IPS-20b (cell line): Measurements from ENCODE around the gene KDM6A.
A peak's percentile ranks its signal among the peaks of the same experiment; 100 is the strongest.
"Not testable (repeated sequence)": the region's sequence is repeated elsewhere in the genome, so short reads cannot be mapped to it uniquely, and the experiment has no call there.

Experiments
- H3K27ac ChIP-seq: one replicate; pipeline ENCODE4 v1.5.1; 2013; ENCODE audit warnings: low read length
- H3K27me3 ChIP-seq: 2 replicates; pipeline ENCODE4 v1.6.1; 2013; ENCODE audit warnings: mild to moderate bottlenecking, low read length, inconsistent platforms; ENCODE audit not compliant: insufficient read depth
- H3K36me3 ChIP-seq: 2 replicates; pipeline ENCODE4 v1.6.1; 2013; ENCODE audit warnings: low read depth, mild to moderate bottlenecking, inconsistent platforms, low read length, moderate library complexity; ENCODE audit not compliant: insufficient read depth
- H3K4me1 ChIP-seq: 2 replicates; pipeline ENCODE4 v1.6.1; 2013; ENCODE audit warnings: mild to moderate bottlenecking, control low read depth, inconsistent platforms, low read length, moderate library complexity; ENCODE audit not compliant: insufficient read depth
- H3K4me3 ChIP-seq: 2 replicates; pipeline ENCODE4 v1.5.1; 2013; ENCODE audit warnings: mild to moderate bottlenecking, low read length, inconsistent platforms
- H3K9ac ChIP-seq: 2 replicates; pipeline ENCODE4 v1.6.1; 2013; ENCODE audit warnings: low read depth, mild to moderate bottlenecking, inconsistent platforms, low read length, moderate library complexity
- H3K9me3 ChIP-seq: 2 replicates; pipeline ENCODE4 v1.6.1; 2013; ENCODE audit warnings: mild to moderate bottlenecking, low read depth, low read length, inconsistent platforms; ENCODE audit not compliant: insufficient read depth

The KDM6A gene

GRCh38 chrX:44935172-44935571 lies 62.2 kb downstream of the KDM6A start:
- H3K9me3 ChIP-seq = no peaks in the 10 kb centered on the region
- no peaks in the 10 kb centered on the region for H3K36me3 ChIP-seq
- no peak overlapping the region for H3K9ac ChIP-seq
- no peak overlapping the region for H3K27ac ChIP-seq
- no peaks in the 10 kb centered on the region for H3K27me3 ChIP-seq
- no peak overlapping the region for H3K4me3 ChIP-seq
- peaks cover 4% of the 10 kb centered on the region for H3K4me1 ChIP-seq

- Histone ChIP-seq H3K4me1 (peaks cover 4% of the 10 kb centered on the region), H3K4me3 (no peak overlapping the region), H3K27ac (no peak overlapping the region), H3K36me3 (no peaks in the 10 kb centered on the region), H3K9me3 (no peaks in the 10 kb centered on the region), H3K9ac (no peak overlapping the region), H3K27me3 (no peaks in the 10 kb centered on the region)
These were observed 62.7 kb downstream of the KDM6A start for GRCh38 chrX:44935640-44936039.

GRCh38 chrX:44937606-44938005 lies 64.6 kb downstream of the KDM6A start:
- Histone ChIP-seq H3K27ac (no peak overlapping the region), H3K36me3 (no peaks in the 10 kb centered on the region), H3K4me3 (no peak overlapping the region), H3K4me1 (peaks cover 4% of the 10 kb centered on the region), H3K9ac (no peak overlapping the region), H3K27me3 (no peaks in the 10 kb centered on the region), H3K9me3 (no peaks in the 10 kb centered on the region)

- no peak overlapping the region for H3K27ac ChIP-seq
- no peaks in the 10 kb centered on the region for H3K9me3 ChIP-seq
- H3K4me3 ChIP-seq = no peak overlapping the region
- H3K36me3 ChIP-seq = no peaks in the 10 kb centered on the region
- no peak overlapping the region for H3K9ac ChIP-seq
- no peaks in the 10 kb centered on the region for H3K27me3 ChIP-seq
- peaks cover 4% of the 10 kb centered on the region for H3K4me1 ChIP-seq
These were observed 65.1 kb downstream of the KDM6A start for GRCh38 chrX:44938111-44938510.

GRCh38 chrX:44940541-44940940 lies 67.6 kb downstream of the KDM6A start:
- H3K36me3 ChIP-seq, H3K9ac ChIP-seq, H3K4me1 ChIP-seq, H3K4me3 ChIP-seq, H3K27ac ChIP-seq, H3K9me3 ChIP-seq, H3K27me3 ChIP-seq: not testable (repeated sequence)

- H3K27ac ChIP-seq = no peak overlapping the region
- H3K27me3 ChIP-seq = no peaks in the 10 kb centered on the region
- no peaks in the 10 kb centered on the region for H3K36me3 ChIP-seq
- H3K4me1 ChIP-seq = no peaks in the 10 kb centered on the region; the same call in 1 of the 2 replicates
- H3K9ac ChIP-seq = no peak overlapping the region
- H3K9me3 ChIP-seq = no peaks in the 10 kb centered on the region
- no peak overlapping the region for H3K4me3 ChIP-seq
These were observed 70.0 kb downstream of the KDM6A start for GRCh38 chrX:44943007-44943406.

GRCh38 chrX:44944894-44945293 lies 71.9 kb downstream of the KDM6A start:
- Histone ChIP-seq H3K9me3 (no peaks in the 10 kb centered on the region), H3K27ac (no peak overlapping the region), H3K4me1 (peaks cover 9% of the 10 kb centered on the region), H3K36me3 (no peaks in the 10 kb centered on the region), H3K4me3 (no peak overlapping the region), H3K9ac (no peak overlapping the region), H3K27me3 (no peaks in the 10 kb centered on the region)

GRCh38 chrX:44945736-44946135 lies 72.7 kb downstream of the KDM6A start:
- Histone ChIP-seq H3K4me3 (no peak overlapping the region), H3K9me3 (no peaks in the 10 kb centered on the region), H3K4me1 (peaks cover 14% of the 10 kb centered on the region), H3K27me3 (no peaks in the 10 kb centered on the region), H3K27ac (no peak overlapping the region), H3K36me3 (no peaks in the 10 kb centered on the region), H3K9ac (no peak overlapping the region)

DNA sequence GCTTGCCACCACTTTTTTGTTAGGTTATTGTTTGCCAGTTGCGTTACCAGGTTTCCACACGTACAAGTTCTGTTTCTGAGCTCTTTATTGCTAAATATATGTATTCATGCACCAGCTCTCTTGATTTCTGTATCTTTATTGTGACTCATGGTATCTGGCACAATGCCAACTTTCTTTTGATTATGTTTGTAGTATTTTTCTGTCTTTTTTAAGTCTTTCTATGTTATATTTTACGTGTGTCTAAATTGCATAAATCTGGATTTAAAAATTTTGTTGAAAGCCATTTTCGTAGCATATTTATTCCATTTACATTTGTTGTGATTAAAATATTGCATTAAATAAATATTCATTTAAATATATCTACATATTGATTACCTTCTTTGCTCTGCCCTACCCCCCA lies 73.8 kb downstream of the KDM6A start:
- Histone ChIP-seq H3K9ac (no peak overlapping the region), H3K36me3 (no peaks in the 10 kb centered on the region), H3K27me3 (no peaks in the 10 kb centered on the region), H3K9me3 (no peaks in the 10 kb centered on the region), H3K4me3 (no peak overlapping the region), H3K27ac (no peak overlapping the region), H3K4me1 (peaks cover 14% of the 10 kb centered on the region)

DNA sequence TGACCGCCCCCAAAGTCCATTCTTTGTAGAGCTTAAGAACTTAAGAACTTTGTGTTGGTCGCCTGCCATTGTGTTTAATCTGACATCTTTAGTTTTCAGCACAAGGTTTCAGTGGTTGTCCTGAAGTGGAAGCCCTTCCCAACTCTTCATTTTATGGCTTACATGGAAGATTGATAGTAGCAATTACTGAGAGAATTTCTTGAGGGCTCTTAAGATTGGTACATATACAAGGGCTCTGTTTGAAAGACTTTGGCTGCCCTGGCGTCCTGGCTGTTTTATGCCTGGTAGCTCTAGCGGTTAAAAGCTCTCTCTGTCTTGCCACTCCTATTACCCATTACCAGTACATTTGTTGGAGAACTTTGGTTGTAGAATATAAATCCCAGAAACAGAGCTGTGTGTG lies 75.0 kb downstream of the KDM6A start:
- Histone ChIP-seq H3K4me3 (no peak overlapping the region), H3K36me3 (no peaks in the 10 kb centered on the region), H3K9ac (no peak overlapping the region; the same call in 1 of the 2 replicates), H3K27ac (no peak overlapping the region), H3K9me3 (no peaks in the 10 kb centered on the region), H3K4me1 (peaks cover 14% of the 10 kb centered on the region), H3K27me3 (no peaks in the 10 kb centered on the region)

- no peaks in the 10 kb centered on the region for H3K9me3 ChIP-seq
- H3K36me3 ChIP-seq = no peaks in the 10 kb centered on the region
These were observed 75.4 kb downstream of the KDM6A start for GRCh38 chrX:44948406-44948805.

DNA sequence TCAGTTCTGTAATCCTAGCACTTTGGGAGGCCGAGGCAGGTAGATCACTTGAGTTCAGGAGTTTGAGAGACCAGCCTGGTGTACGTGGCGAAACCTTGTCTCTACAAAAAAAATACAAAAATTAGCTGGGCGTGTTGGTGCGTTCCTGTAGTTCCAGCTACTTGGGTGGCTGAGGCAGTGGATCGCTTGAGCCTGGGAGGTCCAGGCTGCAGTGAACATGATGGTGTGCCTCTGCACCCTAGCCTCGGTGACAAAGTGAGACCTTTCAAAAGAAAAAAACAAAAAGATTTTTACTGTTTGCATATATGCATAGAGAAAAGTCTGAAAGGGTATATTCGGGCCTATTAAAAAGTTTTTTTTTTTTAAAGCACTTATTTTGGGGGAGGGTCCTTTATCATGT lies 76.1 kb downstream of the KDM6A start:
- Histone ChIP-seq H3K4me1 (peaks cover 14% of the 10 kb centered on the region), H3K27ac (no peak overlapping the region), H3K9ac (peak overlapping the region; percentile 25; the same call in 1 of the 2 replicates), H3K4me3 (no peak overlapping the region), H3K36me3 (no peaks in the 10 kb centered on the region), H3K9me3 (no peaks in the 10 kb centered on the region), H3K27me3 (no peaks in the 10 kb centered on the region)

More at GRCh38 chrX:44948406-44948805, 75.4 kb downstream of the KDM6A start:
- Histone ChIP-seq H3K27me3 (no peaks in the 10 kb centered on the region), H3K4me3 (no peak overlapping the region), H3K27ac (no peak overlapping the region), H3K9ac (no peak overlapping the region; the same call in 1 of the 2 replicates), H3K4me1 (peaks cover 14% of the 10 kb centered on the region)
